Kidney epithelial cell (primary cell): ENCODE data around the gene CCDC136. TPM values are rescaled to one million over a fixed set of nuclear protein-coding genes. Genes with fewer than 3 reads are reported as not detected.

Experiments used
- DNase-seq: peaks from one replicate; pipeline ENCODE4 v3.0.0-alpha.2; 2010; ENCODE audit warnings: low read depth
- H3K27me3 ChIP-seq: 2 replicates; pipeline ENCODE4 v1.6.0; 2011; ENCODE audit warnings: low read length; ENCODE audit not compliant: control insufficient read depth, insufficient read depth
- H3K36me3 ChIP-seq: 2 replicates; pipeline ENCODE4 v1.5.1; 2011; ENCODE audit warnings: low read length; ENCODE audit not compliant: control insufficient read depth, insufficient read depth
- H3K4me3 ChIP-seq: 2 replicates; pipeline ENCODE4 v1.5.1; 2011; ENCODE audit warnings: low read depth, mild to moderate bottlenecking, control low read depth, low read length
- CTCF ChIP-seq: IDR thresholded peaks from 2 replicates; pipeline ENCODE4 v1.5.1; 2011; ENCODE audit warnings: mild to moderate bottlenecking, moderate library complexity, low read length, control low read depth, inconsistent platforms; ENCODE audit not compliant: insufficient read depth, poor library complexity, severe bottlenecking
- total RNA-seq: library from RNA; depleted of rRNA; stranded (reverse); fragments of >200 nt; gene quantifications from 2 replicates; pipeline ENCODE4 v1.2.3, GENCODE V29; 2015

CCDC136 gene
- total RNA-seq, 1 donor from 2014 or later, result 7.2 TPM

- Histone ChIP-seq H3K4me3 (no peak overlapping the region), H3K36me3 (no peaks in the 10 kb centered on the region), H3K27me3 (no peaks in the 10 kb centered on the region)
- no peak for DNase-seq
- no peak for TF ChIP-seq CTCF
Measured at GRCh38 chr7:128781126-128781525, 10.6 kb upstream of the CCDC136 start.

GRCh38 chr7:128781851-128782250 lies 9.9 kb upstream of the CCDC136 start:
- Histone ChIP-seq H3K4me3 (no peak overlapping the region), H3K27me3 (no peaks in the 10 kb centered on the region), H3K36me3 (no peaks in the 10 kb centered on the region)
- DNase-seq, result no peak
- no peak for TF ChIP-seq CTCF

GRCh38 chr7:128783143-128783861 lies 8.5 kb upstream of the CCDC136 start:
- no peaks in the 10 kb centered on the region for H3K36me3 ChIP-seq
- DNase-seq, result no peak
- no peaks in the 10 kb centered on the region for H3K27me3 ChIP-seq
- TF ChIP-seq CTCF, result no peak
- no peak overlapping the region for H3K4me3 ChIP-seq

GRCh38 chr7:128785738-128786137 lies 6.0 kb upstream of the CCDC136 start:
- DNase-seq, result no peak
- H3K27me3 ChIP-seq, result peaks cover 13% of the 10 kb centered on the region
- no peak overlapping the region for H3K4me3 ChIP-seq
- TF ChIP-seq CTCF, result no peak
- no peaks in the 10 kb centered on the region for H3K36me3 ChIP-seq

GRCh38 chr7:128788446-128789412 lies 3.0 kb upstream of the CCDC136 start:
- DNase-seq, result no peak
- Histone ChIP-seq H3K27me3 (peaks cover 16% of the 10 kb centered on the region), H3K36me3 (no peaks in the 10 kb centered on the region), H3K4me3 (no peak overlapping the region)
- TF ChIP-seq CTCF, result no peak
